HEK293 (cell line): ENCODE measurements around the gene GGA1.
A peak's percentile ranks its signal among the peaks of the same experiment; 100 is the strongest.

ENCODE experiments used
- CTCF ChIA-PET: fragments of 350-600 bp; formaldehyde crosslinking; extraction: SDS; loops from one replicate; lab custom pipeline; 2021; ENCODE audit warnings: antibody characterized with exemption; lab: Yijun Ruan, JAX
- POLR2A ChIA-PET: fragments of 300-600 bp; formaldehyde crosslinking; extraction: SDS; loops from one replicate; lab custom pipeline; 2020; ENCODE audit warnings: antibody characterized with exemption, inconsistent platforms; lab: Yijun Ruan, JAX
- H3K27ac ChIP-seq: fragments of 200-500 bp; sonication (Bioruptor generic); 2 replicates; pipeline ENCODE4 v1.5.1; 2014; ENCODE audit warnings: low read depth, low read length, control low read depth, inconsistent platforms; ENCODE audit errors: extremely low read depth
- H3K36me3 ChIP-seq, 2 experiments: fragments of 200-500 bp in 1 of 2; sonication (Bioruptor generic) in 1 of 2; 1 replicate in 1 of 2; 2 replicates in 1 of 2; pipeline ENCODE4 v1.5.1; 2014 to 2017; ENCODE audit warnings: inconsistent platforms in 2 of 2, low read length in 2 of 2; ENCODE audit not compliant: control insufficient read depth in 2 of 2, insufficient read depth in 1 of 2
- H3K4me1 ChIP-seq: fragments of 200-500 bp; sonication (Bioruptor generic); 2 replicates; pipeline ENCODE4 v1.5.1; 2014; ENCODE audit warnings: mild to moderate bottlenecking, low read length, inconsistent platforms; ENCODE audit not compliant: control insufficient read depth, insufficient read depth
- H3K4me3 ChIP-seq: 2 replicates; pipeline ENCODE4 v1.5.1; 2011; ENCODE audit warnings: low read depth, mild to moderate bottlenecking, control low read depth, low read length, moderate library complexity
- H3K9me3 ChIP-seq: fragments of 200-500 bp; sonication (Bioruptor generic); 2 replicates; pipeline ENCODE4 v1.5.1; 2014; ENCODE audit warnings: low read depth, low read length, inconsistent platforms; ENCODE audit not compliant: control insufficient read depth, insufficient read depth
- EGR2 ChIP-seq: fragments of 450-650 bp; formaldehyde crosslinking; IDR thresholded peaks from 2 replicates; pipeline ENCODE4 v1.5.1; 2016; ENCODE audit warnings: low read depth, missing biosample characterization, missing genetic modification characterization
- GLIS1 ChIP-seq: fragments of 450-650 bp; formaldehyde crosslinking; IDR thresholded peaks from 2 replicates; pipeline ENCODE4 v1.5.1; 2016; ENCODE audit warnings: missing biosample characterization, missing genetic modification characterization
- REPIN1 ChIP-seq: fragments of 450-650 bp; formaldehyde crosslinking; IDR thresholded peaks from 2 replicates; pipeline ENCODE4 v1.5.1; 2017; ENCODE audit warnings: missing biosample characterization, missing genetic modification characterization, low read depth
- SCRT2 ChIP-seq: fragments of 450-650 bp; formaldehyde crosslinking; IDR thresholded peaks from 2 replicates; pipeline ENCODE4 v1.5.1; 2016; ENCODE audit warnings: missing biosample characterization, missing genetic modification characterization
- ZBTB20 ChIP-seq: fragments of 450-650 bp; formaldehyde crosslinking; IDR thresholded peaks from 2 replicates; pipeline ENCODE4 v1.5.1; 2016; ENCODE audit warnings: missing biosample characterization, missing genetic modification characterization
- ZFHX2 ChIP-seq: fragments of 450-650 bp; formaldehyde crosslinking; conservative IDR thresholded peaks from 2 replicates; pipeline ENCODE4 v1.5.1; 2016; ENCODE audit warnings: missing biosample characterization, missing genetic modification characterization
- ZFP41 ChIP-seq: fragments of 450-650 bp; formaldehyde crosslinking; IDR thresholded peaks from 2 replicates; pipeline ENCODE4 v1.5.1; 2016; ENCODE audit warnings: missing biosample characterization, missing genetic modification characterization, borderline replicate concordance
- ZIC2 ChIP-seq: fragments of 450-650 bp; formaldehyde crosslinking; IDR thresholded peaks from 2 replicates; pipeline ENCODE4 v1.5.1; 2016; ENCODE audit warnings: missing biosample characterization, missing genetic modification characterization
- ZNF2 ChIP-seq: fragments of 450-650 bp; formaldehyde crosslinking; IDR thresholded peaks from 2 replicates; pipeline ENCODE4 v1.5.1; 2016; ENCODE audit warnings: missing biosample characterization, missing genetic modification characterization
- ZNF221 ChIP-seq: fragments of 450-650 bp; formaldehyde crosslinking; IDR thresholded peaks from 2 replicates; pipeline ENCODE4 v1.5.1; 2017; ENCODE audit warnings: missing biosample characterization, missing genetic modification characterization, borderline replicate concordance
- ZNF239 ChIP-seq: fragments of 450-650 bp; formaldehyde crosslinking; IDR thresholded peaks from 2 replicates; pipeline ENCODE4 v1.5.1; 2016; ENCODE audit warnings: missing biosample characterization, missing genetic modification characterization
- ZNF302 ChIP-seq: fragments of 450-650 bp; formaldehyde crosslinking; IDR thresholded peaks from 2 replicates; pipeline ENCODE4 v1.5.1; 2016; ENCODE audit warnings: missing biosample characterization, missing genetic modification characterization, low read depth
- ZNF311 ChIP-seq: fragments of 450-650 bp; formaldehyde crosslinking; IDR thresholded peaks from 2 replicates; pipeline ENCODE4 v1.5.1; 2017; ENCODE audit warnings: missing biosample characterization, missing genetic modification characterization, borderline replicate concordance
- ZNF350 ChIP-seq: fragments of 450-650 bp; formaldehyde crosslinking; IDR thresholded peaks from 2 replicates; pipeline ENCODE4 v1.5.0; 2017; ENCODE audit warnings: missing biosample characterization, mild to moderate bottlenecking, missing genetic modification characterization
- ZNF354C ChIP-seq: fragments of 450-650 bp; formaldehyde crosslinking; IDR thresholded peaks from 2 replicates; pipeline ENCODE4 v1.5.1; 2016; ENCODE audit warnings: missing biosample characterization, missing genetic modification characterization, low read depth, borderline replicate concordance
- ZNF544 ChIP-seq: fragments of 450-650 bp; formaldehyde crosslinking; IDR thresholded peaks from 2 replicates; pipeline ENCODE4 v1.5.0; 2017; ENCODE audit warnings: missing biosample characterization, missing genetic modification characterization
- ZNF555 ChIP-seq: fragments of 450-650 bp; formaldehyde crosslinking; conservative IDR thresholded peaks from 2 replicates; pipeline ENCODE4 v1.5.1; 2017; ENCODE audit warnings: missing biosample characterization, mild to moderate bottlenecking, missing genetic modification characterization, inconsistent platforms
- ZNF600 ChIP-seq: fragments of 450-650 bp; formaldehyde crosslinking; IDR thresholded peaks from 2 replicates; pipeline ENCODE4 v1.5.1; 2016; ENCODE audit warnings: missing biosample characterization, missing genetic modification characterization
- ZNF776 ChIP-seq: fragments of 450-650 bp; formaldehyde crosslinking; IDR thresholded peaks from 2 replicates; pipeline ENCODE4 v1.5.0; 2017; ENCODE audit warnings: missing biosample characterization, missing genetic modification characterization, borderline replicate concordance
- ZNF791 ChIP-seq: fragments of 450-650 bp; formaldehyde crosslinking; IDR thresholded peaks from 2 replicates; pipeline ENCODE4 v1.5.1; 2016; ENCODE audit warnings: missing biosample characterization, missing genetic modification characterization
- ZSCAN16 ChIP-seq: fragments of 450-650 bp; formaldehyde crosslinking; IDR thresholded peaks from 2 replicates; pipeline ENCODE4 v1.5.1; 2016; ENCODE audit warnings: missing biosample characterization, missing genetic modification characterization
- TF ChIP-seq, protein P1 (sequence below): fragments of 450-650 bp; formaldehyde crosslinking; IDR thresholded peaks from 2 replicates; pipeline ENCODE4 v1.5.1; 2016; ENCODE audit warnings: missing biosample characterization, missing genetic modification characterization
- TF ChIP-seq, protein P2 (sequence below): sonication (generic); formaldehyde crosslinking; IDR thresholded peaks from 2 replicates; pipeline ENCODE4 v1.8.1; 2022; ENCODE audit warnings: mild to moderate bottlenecking, moderate library complexity, missing genetic modification reagents
- TF ChIP-seq, protein P3 (sequence below): fragments of 450-650 bp; IDR thresholded peaks from 2 replicates; pipeline ENCODE4 v1.5.1; 2018; ENCODE audit warnings: missing biosample characterization, mild to moderate bottlenecking, missing genetic modification characterization
- TF ChIP-seq, protein P4 (sequence below): fragments of 450-650 bp; formaldehyde crosslinking; IDR thresholded peaks from 2 replicates; pipeline ENCODE4 v1.5.1; 2016; ENCODE audit warnings: missing biosample characterization, missing genetic modification characterization

Gene GGA1

DNA sequence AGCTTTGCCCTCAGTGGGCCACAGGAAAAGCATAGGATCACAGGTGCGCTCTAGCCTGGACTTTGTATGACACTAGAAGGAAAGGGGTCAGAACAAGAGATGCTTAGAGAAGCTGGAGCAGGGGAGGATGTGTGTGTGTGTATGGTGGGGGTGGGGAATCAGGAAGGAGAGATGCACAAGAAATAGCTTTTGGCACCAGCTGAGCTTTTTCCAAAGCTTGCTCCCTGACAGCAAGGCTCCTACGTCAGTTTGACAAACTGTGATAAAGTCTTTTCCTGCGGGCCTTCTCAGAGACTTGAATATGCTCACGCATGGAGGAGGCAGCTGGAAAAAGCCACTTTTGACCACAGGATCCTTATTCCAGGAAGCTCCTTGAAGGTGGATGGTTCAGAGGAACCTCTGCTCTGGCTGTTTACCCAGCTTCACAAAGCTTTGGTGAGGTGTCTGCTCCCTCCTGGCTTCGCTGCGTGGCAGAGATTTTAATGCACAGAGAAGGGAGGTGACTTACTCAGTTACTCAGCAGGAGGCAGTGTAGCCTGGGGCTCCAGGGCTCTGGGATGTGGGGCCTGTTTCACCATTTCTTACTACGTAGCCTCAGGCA, 44.4 kb upstream of the GGA1 start:
- Histone ChIP-seq H3K27ac (no peak overlapping the region), H3K4me1 (peaks cover 15% of the 10 kb centered on the region), H3K36me3 (peaks cover 0 to 43% of the 10 kb centered on the region in 2 experiments; a peak in 2 of 3 replicates), H3K4me3 (no peak overlapping the region), H3K9me3 (no peaks in the 10 kb centered on the region)
- POLR2A ChIA-PET: interaction anchor here (1.0 to 3.2 kb wide), 7 partner anchors 8 to 44 kb away, joined by 3 to 21 read pairs (median 5); partner anchors contain the start of gene GGA1
- CTCF ChIA-PET: interaction anchor here (0.5 to 10.7 kb wide), 12 partner anchors 9 to 401 kb away, joined by 3 to 608 read pairs (median 6); no protein-coding TSS in a partner anchor
- TF ChIP-seq ZIC2 (tag by site-specific recombination): peak; percentile 69
- peak; percentile 90 for TF ChIP-seq ZNF239
- no peak for TF ChIP-seq ZNF776 (tag by site-specific recombination)
- TF ChIP-seq, protein P1, sequence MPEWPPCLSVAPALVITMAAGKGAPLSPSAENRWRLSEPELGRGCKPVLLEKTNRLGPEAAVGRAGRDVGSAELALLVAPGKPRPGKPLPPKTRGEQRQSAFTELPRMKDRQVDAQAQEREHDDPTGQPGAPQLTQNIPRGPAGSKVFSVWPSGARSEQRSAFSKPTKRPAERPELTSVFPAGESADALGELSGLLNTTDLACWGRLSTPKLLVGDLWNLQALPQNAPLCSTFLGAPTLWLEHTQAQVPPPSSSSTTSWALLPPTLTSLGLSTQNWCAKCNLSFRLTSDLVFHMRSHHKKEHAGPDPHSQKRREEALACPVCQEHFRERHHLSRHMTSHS (tag by site-specific recombination): no peak
- TF ChIP-seq ZNF221: no peak
- TF ChIP-seq GLIS1 (tag by site-specific recombination): peak; percentile 18; the same call in 1 of the 2 replicates

DNA sequence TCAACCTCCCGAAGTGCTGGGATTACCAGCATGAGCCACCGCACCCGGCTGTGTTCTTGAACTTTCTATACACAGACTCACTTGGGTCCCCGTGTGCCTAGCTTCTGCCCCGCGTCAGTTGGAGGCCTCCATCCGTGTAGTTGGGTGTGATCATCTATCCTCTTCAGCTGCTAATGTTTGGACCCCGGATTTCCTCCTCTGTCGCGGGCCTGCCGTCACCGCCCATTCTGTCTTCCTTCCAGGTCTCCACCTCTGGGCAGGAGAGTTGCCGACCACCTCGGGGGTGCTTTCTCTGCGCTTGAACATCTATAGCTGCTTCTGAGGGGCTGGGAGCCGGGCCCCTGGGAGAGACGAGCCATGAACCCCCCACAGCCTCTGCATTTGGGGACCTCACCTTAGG, 42.8 kb upstream of the GGA1 start:
- TF ChIP-seq SCRT2 (tag by site-specific recombination): no peak
- no peak for TF ChIP-seq ZNF354C (tag by site-specific recombination)
- no peak for TF ChIP-seq REPIN1
- no peak for TF ChIP-seq ZBTB20 (tag by site-specific recombination)
- TF ChIP-seq, protein P2, sequence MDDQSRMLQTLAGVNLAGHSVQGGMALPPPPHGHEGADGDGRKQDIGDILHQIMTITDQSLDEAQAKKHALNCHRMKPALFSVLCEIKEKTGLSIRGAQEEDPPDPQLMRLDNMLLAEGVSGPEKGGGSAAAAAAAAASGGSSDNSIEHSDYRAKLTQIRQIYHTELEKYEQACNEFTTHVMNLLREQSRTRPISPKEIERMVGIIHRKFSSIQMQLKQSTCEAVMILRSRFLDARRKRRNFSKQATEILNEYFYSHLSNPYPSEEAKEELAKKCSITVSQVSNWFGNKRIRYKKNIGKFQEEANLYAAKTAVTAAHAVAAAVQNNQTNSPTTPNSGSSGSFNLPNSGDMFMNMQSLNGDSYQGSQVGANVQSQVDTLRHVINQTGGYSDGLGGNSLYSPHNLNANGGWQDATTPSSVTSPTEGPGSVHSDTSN (CRISPR knock-in tag): no peak
- TF ChIP-seq ZNF350 (tag by site-specific recombination): no peak
- TF ChIP-seq, protein P3, sequence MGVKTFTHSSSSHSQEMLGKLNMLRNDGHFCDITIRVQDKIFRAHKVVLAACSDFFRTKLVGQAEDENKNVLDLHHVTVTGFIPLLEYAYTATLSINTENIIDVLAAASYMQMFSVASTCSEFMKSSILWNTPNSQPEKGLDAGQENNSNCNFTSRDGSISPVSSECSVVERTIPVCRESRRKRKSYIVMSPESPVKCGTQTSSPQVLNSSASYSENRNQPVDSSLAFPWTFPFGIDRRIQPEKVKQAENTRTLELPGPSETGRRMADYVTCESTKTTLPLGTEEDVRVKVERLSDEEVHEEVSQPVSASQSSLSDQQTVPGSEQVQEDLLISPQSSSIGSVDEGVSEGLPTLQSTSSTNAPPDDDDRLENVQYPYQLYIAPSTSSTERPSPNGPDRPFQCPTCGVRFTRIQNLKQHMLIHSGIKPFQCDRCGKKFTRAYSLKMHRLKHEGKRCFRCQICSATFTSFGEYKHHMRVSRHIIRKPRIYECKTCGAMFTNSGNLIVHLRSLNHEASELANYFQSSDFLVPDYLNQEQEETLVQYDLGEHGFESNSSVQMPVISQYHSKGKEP: no peak
- no peak for TF ChIP-seq ZNF2 (tag by site-specific recombination)
- TF ChIP-seq ZNF776 (tag by site-specific recombination): no peak
- no peak for TF ChIP-seq ZFP41 (tag by site-specific recombination)
- TF ChIP-seq ZSCAN16 (tag by site-specific recombination): no peak
- no peak for TF ChIP-seq ZNF600 (tag by site-specific recombination)
- TF ChIP-seq, all 188 proteins: peak for 0
- Histone ChIP-seq H3K9me3 (no peaks in the 10 kb centered on the region), H3K36me3 (peaks cover 0 to 43% of the 10 kb centered on the region in 2 experiments; a peak in 2 of 3 replicates), H3K4me3 (no peak overlapping the region), H3K27ac (no peak overlapping the region), H3K4me1 (peaks cover 17% of the 10 kb centered on the region)
- CTCF ChIA-PET: interaction anchor here (0.5 to 10.7 kb wide), 11 partner anchors 8 to 248 kb away, joined by 3 to 608 read pairs (median 6); no protein-coding TSS in a partner anchor
- POLR2A ChIA-PET: interaction anchor here (1.4 to 2.1 kb wide), 3 partner anchors 19 to 26 kb away, joined by 5 to 11 read pairs (median 8); no protein-coding TSS in a partner anchor

DNA sequence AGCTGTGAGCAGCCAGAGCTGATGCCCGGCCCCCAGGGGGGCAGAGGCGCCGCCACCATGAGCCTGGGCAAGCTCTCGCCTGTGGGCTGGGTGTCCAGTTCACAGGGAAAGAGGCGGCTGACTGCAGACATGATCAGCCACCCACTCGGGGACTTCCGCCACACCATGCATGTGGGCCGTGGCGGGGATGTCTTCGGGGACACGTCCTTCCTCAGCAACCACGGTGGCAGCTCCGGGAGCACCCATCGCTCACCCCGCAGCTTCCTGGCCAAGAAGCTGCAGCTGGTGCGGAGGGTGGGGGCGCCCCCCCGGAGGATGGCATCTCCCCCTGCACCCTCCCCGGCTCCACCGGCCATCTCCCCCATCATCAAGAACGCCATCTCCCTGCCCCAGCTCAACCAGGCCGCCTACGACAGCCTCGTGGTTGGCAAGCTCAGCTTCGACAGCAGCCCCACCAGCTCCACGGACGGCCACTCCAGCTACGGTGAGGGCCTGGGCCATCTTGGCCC, 42.3 kb upstream of the GGA1 start:
- Histone ChIP-seq H3K9me3 (no peaks in the 10 kb centered on the region), H3K27ac (no peak overlapping the region), H3K4me3 (no peak overlapping the region), H3K4me1 (peaks cover 17% of the 10 kb centered on the region), H3K36me3 (peaks cover 0 to 43% of the 10 kb centered on the region in 2 experiments; a peak in 2 of 3 replicates)
- ChIA-PET POLR2A (interaction anchor here (0.5 to 2.1 kb wide), 6 partner anchors 10 to 27 kb away, joined by 3 to 11 read pairs (median 4); no protein-coding TSS in a partner anchor), CTCF (interaction anchor here (0.5 to 10.7 kb wide), 18 partner anchors 9 to 249 kb away, joined by 3 to 608 read pairs (median 10); no protein-coding TSS in a partner anchor)
- peak; percentile 30; the same call in 1 of the 2 replicates for TF ChIP-seq EGR2
- TF ChIP-seq ZNF544 (tag by site-specific recombination): no peak
- TF ChIP-seq ZNF302 (tag by site-specific recombination): no peak
- TF ChIP-seq ZNF791 (tag by site-specific recombination): no peak
- TF ChIP-seq ZNF555 (tag by site-specific recombination): no peak
- TF ChIP-seq ZNF311 (tag by site-specific recombination): no peak
- TF ChIP-seq ZFHX2 (tag by site-specific recombination): no peak; the same call in 1 of the 2 replicates
- TF ChIP-seq, protein P4, sequence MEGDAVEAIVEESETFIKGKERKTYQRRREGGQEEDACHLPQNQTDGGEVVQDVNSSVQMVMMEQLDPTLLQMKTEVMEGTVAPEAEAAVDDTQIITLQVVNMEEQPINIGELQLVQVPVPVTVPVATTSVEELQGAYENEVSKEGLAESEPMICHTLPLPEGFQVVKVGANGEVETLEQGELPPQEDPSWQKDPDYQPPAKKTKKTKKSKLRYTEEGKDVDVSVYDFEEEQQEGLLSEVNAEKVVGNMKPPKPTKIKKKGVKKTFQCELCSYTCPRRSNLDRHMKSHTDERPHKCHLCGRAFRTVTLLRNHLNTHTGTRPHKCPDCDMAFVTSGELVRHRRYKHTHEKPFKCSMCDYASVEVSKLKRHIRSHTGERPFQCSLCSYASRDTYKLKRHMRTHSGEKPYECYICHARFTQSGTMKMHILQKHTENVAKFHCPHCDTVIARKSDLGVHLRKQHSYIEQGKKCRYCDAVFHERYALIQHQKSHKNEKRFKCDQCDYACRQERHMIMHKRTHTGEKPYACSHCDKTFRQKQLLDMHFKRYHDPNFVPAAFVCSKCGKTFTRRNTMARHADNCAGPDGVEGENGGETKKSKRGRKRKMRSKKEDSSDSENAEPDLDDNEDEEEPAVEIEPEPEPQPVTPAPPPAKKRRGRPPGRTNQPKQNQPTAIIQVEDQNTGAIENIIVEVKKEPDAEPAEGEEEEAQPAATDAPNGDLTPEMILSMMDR (tag by site-specific recombination): no peak
